ENCODE data around the gene SLC9C2. TPM values are rescaled to one million over a fixed set of nuclear protein-coding genes. Genes with fewer than 3 reads are reported as not detected.
"Not testable (repeated sequence)": the region's sequence is repeated elsewhere in the genome, so short reads cannot be mapped to it uniquely, and the experiment has no call there.

The SLC9C2 gene
- total and polyA plus RNA-seq, 9 donors, result 0.07 to 5.3 (median 0.65) TPM

- H3K27ac ChIP-seq, result no peak overlapping the region
- no peak overlapping the region for H3K4me3 ChIP-seq
- intact Hi-C loops (cut with DNase I), result no loop called here
- H3K9me3 ChIP-seq, result no peaks in the 10 kb centered on the region
- H3K4me1 ChIP-seq (ENCODE audit: insufficient read depth), result no peaks in the 10 kb centered on the region
- TF ChIP-seq POLR2A (IDR thresholded peaks at IDR 0.05), result no peak
- TF ChIP-seq EP300 (IDR thresholded peaks at IDR 0.05), result no peak
- TF ChIP-seq CTCF (IDR thresholded peaks at IDR 0.05), result no peak
- no peaks in the 10 kb centered on the region for H3K27me3 ChIP-seq
- H3K36me3 ChIP-seq, result no peaks in the 10 kb centered on the region
- WGBS, 3 donors, result 90 to 93% (median 92%) methylated on average over 3 of the region's 3 CpGs
- DNase-seq, result no peak
These were observed 26.0 kb upstream of the SLC9C2 start for GRCh38 chr1:173628888-173629287.

- Histone ChIP-seq H3K4me3 (no peak overlapping the region), H3K4me1 (ENCODE audit: insufficient read depth) (no peaks in the 10 kb centered on the region), H3K36me3 (no peaks in the 10 kb centered on the region), H3K27ac (no peak overlapping the region), H3K9me3 (no peaks in the 10 kb centered on the region), H3K27me3 (no peaks in the 10 kb centered on the region)
- no peak for DNase-seq
- intact Hi-C loops (cut with DNase I), result no loop called here
- TF ChIP-seq CTCF (IDR thresholded peaks at IDR 0.05) (no peak), POLR2A (IDR thresholded peaks at IDR 0.05) (no peak), EP300 (IDR thresholded peaks at IDR 0.05) (no peak)
These were observed 24.4 kb upstream of the SLC9C2 start for GRCh38 chr1:173627269-173627668.

- DNase-seq, result no peak
These were observed 14.0 kb upstream of the SLC9C2 start for GRCh38 chr1:173616859-173617258.

GRCh38 chr1:173613086-173613485 is 10.2 kb upstream of the SLC9C2 start:
- WGBS, 3 donors, result 89 to 97% (median 94%) methylated on average over 30 to 32 of the region's 32 CpGs
- intact Hi-C loops (cut with DNase I), result not testable (repeated sequence)

More at GRCh38 chr1:173616859-173617258, 14.0 kb upstream of the SLC9C2 start:
- Histone ChIP-seq H3K36me3 (no peaks in the 10 kb centered on the region), H3K4me3 (no peak overlapping the region), H3K4me1 (ENCODE audit: insufficient read depth) (no peaks in the 10 kb centered on the region), H3K27ac (no peak overlapping the region), H3K27me3 (no peaks in the 10 kb centered on the region), H3K9me3 (no peaks in the 10 kb centered on the region)
- no peak for TF ChIP-seq POLR2A (IDR thresholded peaks at IDR 0.05)
- TF ChIP-seq EP300 (IDR thresholded peaks at IDR 0.05), result no peak
- TF ChIP-seq CTCF (IDR thresholded peaks at IDR 0.05), result no peak
- intact Hi-C loops (cut with DNase I), result no loop called here
- 93 to 95% (median 95%) methylated on average over 4 of the region's 4 CpGs for WGBS, 3 donors

GRCh38 chr1:173608503-173609216 is 5.8 kb upstream of the SLC9C2 start:
- Histone ChIP-seq H3K27me3 (no peaks in the 10 kb centered on the region), H3K27ac (no peak overlapping the region), H3K9me3 (no peaks in the 10 kb centered on the region), H3K36me3 (no peaks in the 10 kb centered on the region), H3K4me1 (ENCODE audit: insufficient read depth) (no peaks in the 10 kb centered on the region), H3K4me3 (no peak overlapping the region)
- intact Hi-C loops (cut with DNase I), result no loop called here
- no peak for TF ChIP-seq EP300 (IDR thresholded peaks at IDR 0.05)
- 92 to 95% (median 95%) methylated on average over 4 of the region's 4 CpGs for WGBS, 3 donors
- DNase-seq, result no peak

More at GRCh38 chr1:173613086-173613485, 10.2 kb upstream of the SLC9C2 start:
- not testable (repeated sequence) for H3K27ac ChIP-seq; H3K4me1 ChIP-seq (ENCODE audit: insufficient read depth); DNase-seq; H3K36me3 ChIP-seq; H3K27me3 ChIP-seq; H3K9me3 ChIP-seq; H3K4me3 ChIP-seq
